GM23338 (cell line): ENCODE measurements around the gene APH1B. TPM values are rescaled to one million over a fixed set of nuclear protein-coding genes. Genes with fewer than 3 reads are reported as not detected.

ENCODE experiments used
- ATAC-seq: fragments of 200-7000 bp; cut with Tn5 transposase; 3 replicates; pipeline ENCODE4 v1.9.1; 2020
- DNase-seq: peaks from one replicate; pipeline ENCODE4 v3.0.0-alpha.2; 2015; ENCODE audit warnings: low spot score
- H2AFZ ChIP-seq: fragments of 200-600 bp; sonication (generic); 2 replicates; pipeline ENCODE4 v1.8.0; 2016; ENCODE audit warnings: antibody characterized with exemption, mild to moderate bottlenecking, moderate library complexity
- H3F3A ChIP-seq: fragments of 200-600 bp; sonication (generic); replicated peaks from 2 replicates; pipeline ENCODE4 v1.8.0; 2017; ENCODE audit warnings: antibody characterized with exemption, mixed run types, low read depth
- H3K27ac ChIP-seq: fragments of 200-600 bp; sonication (generic); 2 replicates; pipeline ENCODE4 v1.6.1; 2016; ENCODE audit warnings: low read depth
- H3K27me3 ChIP-seq: fragments of 200-600 bp; sonication (generic); 2 replicates; pipeline ENCODE4 v1.8.0; 2016; ENCODE audit warnings: mild to moderate bottlenecking, mixed run types, moderate library complexity; ENCODE audit not compliant: insufficient read depth
- H3K36me3 ChIP-seq: fragments of 200-600 bp; sonication (generic); 2 replicates; pipeline ENCODE4 v1.8.0; 2016; ENCODE audit warnings: mild to moderate bottlenecking; ENCODE audit not compliant: insufficient read depth
- H3K4me1 ChIP-seq: fragments of 200-600 bp; sonication (generic); 2 replicates; pipeline ENCODE4 v1.8.0; 2016; ENCODE audit warnings: mild to moderate bottlenecking, moderate library complexity; ENCODE audit not compliant: insufficient read depth
- H3K4me2 ChIP-seq: fragments of 200-600 bp; sonication (generic); 2 replicates; pipeline ENCODE4 v1.7.1; 2017; ENCODE audit warnings: mixed run types
- H3K4me3 ChIP-seq: fragments of 200-600 bp; sonication (generic); 2 replicates; pipeline ENCODE4 v1.6.1; 2016; ENCODE audit warnings: mixed run types
- H3K79me2 ChIP-seq: fragments of 200-600 bp; sonication (generic); replicated peaks from 2 replicates; pipeline ENCODE4 v1.8.0; 2017; ENCODE audit warnings: mild to moderate bottlenecking; ENCODE audit not compliant: insufficient read depth
- H3K9me2 ChIP-seq: fragments of 200-600 bp; sonication (generic); 2 replicates; pipeline ENCODE4 v1.8.0; 2017; ENCODE audit not compliant: insufficient read depth
- H4K20me1 ChIP-seq: fragments of 200-600 bp; sonication (generic); replicated peaks from 2 replicates; pipeline ENCODE4 v1.8.0; 2017; ENCODE audit warnings: mild to moderate bottlenecking; ENCODE audit not compliant: insufficient read depth
- H3K27ac Mint-ChIP-seq: 2 replicates; pipeline ENCODE4 v1.8.0; 2020; ENCODE audit warnings: inconsistent platforms, mild to moderate bottlenecking, moderate library complexity, mixed read lengths
- H3K27me3 Mint-ChIP-seq: 3 replicates; pipeline ENCODE4 v1.8.0; 2022; ENCODE audit warnings: low read depth, mild to moderate bottlenecking, moderate library complexity, mixed read lengths, inconsistent platforms; ENCODE audit not compliant: insufficient read depth, poor library complexity
- H3K36me3 Mint-ChIP-seq: 3 replicates; pipeline ENCODE4 v1.8.0; 2021; ENCODE audit warnings: low read depth, mild to moderate bottlenecking, inconsistent platforms, moderate library complexity, mixed read lengths
- H3K4me1 Mint-ChIP-seq: 3 replicates; pipeline ENCODE4 v1.8.0; 2020; ENCODE audit warnings: mild to moderate bottlenecking, inconsistent platforms, mixed read lengths
- H3K4me3 Mint-ChIP-seq: 3 replicates; pipeline ENCODE4 v1.8.0; 2021; ENCODE audit warnings: moderate library complexity, mild to moderate bottlenecking, inconsistent platforms, mixed read lengths
- H3K9me3 Mint-ChIP-seq: 3 replicates; pipeline ENCODE4 v1.8.0; 2020; ENCODE audit warnings: moderate library complexity, mild to moderate bottlenecking, inconsistent platforms, mixed read lengths
- EZH2phosphoT487 ChIP-seq: fragments of 200-600 bp; sonication (generic); IDR thresholded peaks from one replicate; pipeline ENCODE4 v1.8.1; 2018; ENCODE audit warnings: antibody characterized with exemption; ENCODE audit not compliant: unreplicated experiment
- NANOG ChIP-seq: IDR thresholded peaks from 2 replicates; pipeline ENCODE4 v1.6.1; 2016; ENCODE audit warnings: antibody characterized with exemption, borderline replicate concordance
- POLR2AphosphoS5 ChIP-seq: IDR thresholded peaks from 2 replicates; pipeline ENCODE4 v1.6.1; 2016; ENCODE audit warnings: antibody characterized with exemption, low read depth
- REST ChIP-seq: IDR thresholded peaks from one replicate; pipeline ENCODE4 v1.6.1; 2018; ENCODE audit warnings: antibody characterized with exemption; ENCODE audit not compliant: unreplicated experiment
- STAT1 ChIP-seq: IDR thresholded peaks from one replicate; pipeline ENCODE4 v1.6.1; 2016; ENCODE audit warnings: antibody characterized with exemption; ENCODE audit not compliant: unreplicated experiment
- ZNF114 ChIP-seq: fragments of 250-450 bp; sonication (Bioruptor Pico); IDR thresholded peaks from 2 replicates; pipeline ENCODE4 v1.5.0; 2020; ENCODE audit warnings: mild to moderate bottlenecking, moderate library complexity
- ZNF331 ChIP-seq: fragments of 250-450 bp; sonication (Bioruptor Pico); IDR thresholded peaks from 2 replicates; pipeline ENCODE4 v1.5.0; 2020; ENCODE audit warnings: low read depth, mild to moderate bottlenecking, moderate library complexity
- ZNF462 ChIP-seq: fragments of 250-450 bp; sonication (Bioruptor Pico); IDR thresholded peaks from 2 replicates; pipeline ENCODE4 v1.5.0; 2020; ENCODE audit warnings: mild to moderate bottlenecking, moderate library complexity
- polyA plus RNA-seq: library from polyadenylated mRNA; unstranded; fragments of >200 nt; fragmentation: Nextera tagmentation; extraction: Ambion mirVana; gene quantifications from 2 replicates; pipeline ENCODE4 v1.2.1, GENCODE V29; 2016
- total RNA-seq: library from RNA; depleted of rRNA; stranded (reverse); fragments of >200 nt; shearing (Covaris generic); gene quantifications from 2 replicates; pipeline ENCODE4 v1.2.3, GENCODE V29; 2014
- TF ChIP-seq, protein P1 (sequence below), 2 experiments: fragments of 200-600 bp in 1 of 2; sonication (generic) in 1 of 2; conservative IDR thresholded peaks; 2 replicates each; pipeline versions ENCODE4 v1.5.1 to v1.6.1; 2016 to 2017; ENCODE audit warnings: antibody characterized with exemption in 2 of 2, low read depth in 2 of 2, mild to moderate bottlenecking in 2 of 2, moderate library complexity in 1 of 2
- TF ChIP-seq, protein P2 (sequence below): IDR thresholded peaks from 2 replicates; pipeline ENCODE4 v1.6.1; 2016; ENCODE audit warnings: antibody characterized with exemption

The APH1B gene
- total and polyA plus RNA-seq, 2 experiments from 2014 or later = 14.3 to 24.4 TPM

GRCh38 chr15:63243776-63244175, 33.6 kb upstream of the APH1B start (continued):
- TF ChIP-seq, protein P1, sequence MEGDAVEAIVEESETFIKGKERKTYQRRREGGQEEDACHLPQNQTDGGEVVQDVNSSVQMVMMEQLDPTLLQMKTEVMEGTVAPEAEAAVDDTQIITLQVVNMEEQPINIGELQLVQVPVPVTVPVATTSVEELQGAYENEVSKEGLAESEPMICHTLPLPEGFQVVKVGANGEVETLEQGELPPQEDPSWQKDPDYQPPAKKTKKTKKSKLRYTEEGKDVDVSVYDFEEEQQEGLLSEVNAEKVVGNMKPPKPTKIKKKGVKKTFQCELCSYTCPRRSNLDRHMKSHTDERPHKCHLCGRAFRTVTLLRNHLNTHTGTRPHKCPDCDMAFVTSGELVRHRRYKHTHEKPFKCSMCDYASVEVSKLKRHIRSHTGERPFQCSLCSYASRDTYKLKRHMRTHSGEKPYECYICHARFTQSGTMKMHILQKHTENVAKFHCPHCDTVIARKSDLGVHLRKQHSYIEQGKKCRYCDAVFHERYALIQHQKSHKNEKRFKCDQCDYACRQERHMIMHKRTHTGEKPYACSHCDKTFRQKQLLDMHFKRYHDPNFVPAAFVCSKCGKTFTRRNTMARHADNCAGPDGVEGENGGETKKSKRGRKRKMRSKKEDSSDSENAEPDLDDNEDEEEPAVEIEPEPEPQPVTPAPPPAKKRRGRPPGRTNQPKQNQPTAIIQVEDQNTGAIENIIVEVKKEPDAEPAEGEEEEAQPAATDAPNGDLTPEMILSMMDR (conservative IDR thresholded peaks at IDR 0.05; ENCODE audit: low read depth in 2 of 2) = no peak
- no peak for TF ChIP-seq EZH2phosphoT487
- TF ChIP-seq REST = no peak
- no peak for TF ChIP-seq ZNF331 (CRISPR knock-in tag)
- no peak for TF ChIP-seq POLR2AphosphoS5
- TF ChIP-seq STAT1 = no peak
- no peak for TF ChIP-seq NANOG
- no peak for TF ChIP-seq ZNF114 (CRISPR knock-in tag)

DNA sequence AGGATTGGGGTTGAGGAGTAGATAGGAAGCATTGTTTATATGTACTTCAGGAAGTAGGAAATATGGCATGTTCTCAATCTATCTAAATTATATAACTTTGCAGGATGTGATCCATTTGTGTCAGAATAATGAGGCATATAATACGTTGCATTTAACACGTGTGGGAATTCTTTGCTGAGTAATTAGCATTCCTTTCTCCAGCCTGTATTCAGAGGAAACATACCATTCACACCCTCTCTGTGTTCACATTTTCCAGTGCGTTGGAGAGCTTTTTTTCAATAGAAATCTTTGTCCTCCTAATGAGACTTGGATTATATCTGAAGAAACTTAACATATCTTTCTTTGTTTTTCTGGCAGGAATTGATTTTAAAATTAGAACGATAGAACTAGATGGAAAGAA, 33.0 kb upstream of the APH1B start:
- Histone ChIP-seq H3K4me3 (no peak overlapping the region), H3K4me2 (no peak overlapping the region), H4K20me1 (0 out of 2 replicates have a peak, but pooled peaks cover 5% of the 10 kb centered on the region), H3K36me3 (no peaks in the 10 kb centered on the region; the same call in 1 of the 2 replicates), H3K79me2 (peaks cover 16% of the 10 kb centered on the region), H3K27ac (no peak overlapping the region), H3K4me1 (no peaks in the 10 kb centered on the region), H3F3A (no peaks in the 10 kb centered on the region), H3K9me2 (no peaks in the 10 kb centered on the region), H3K27me3 (no peaks in the 10 kb centered on the region), H2AFZ (no peak overlapping the region)
- no peaks in the 10 kb centered on the region for H3K4me1 Mint-ChIP-seq
- H3K4me3 Mint-ChIP-seq = no peak overlapping the region
- H3K9me3 Mint-ChIP-seq = peaks cover 21% of the 10 kb centered on the region
- DNase-seq (no peak), ATAC-seq (no peak)
- peaks cover 40% of the 10 kb centered on the region for H3K36me3 Mint-ChIP-seq
- peaks cover 4% of the 10 kb centered on the region for H3K27me3 Mint-ChIP-seq
- H3K27ac Mint-ChIP-seq = no peak overlapping the region
- TF ChIP-seq ZNF114 (CRISPR knock-in tag) (no peak), ZNF331 (CRISPR knock-in tag) (no peak), NANOG (no peak), STAT1 (no peak), ZNF462 (CRISPR knock-in tag) (no peak)
- TF ChIP-seq, protein P2, sequence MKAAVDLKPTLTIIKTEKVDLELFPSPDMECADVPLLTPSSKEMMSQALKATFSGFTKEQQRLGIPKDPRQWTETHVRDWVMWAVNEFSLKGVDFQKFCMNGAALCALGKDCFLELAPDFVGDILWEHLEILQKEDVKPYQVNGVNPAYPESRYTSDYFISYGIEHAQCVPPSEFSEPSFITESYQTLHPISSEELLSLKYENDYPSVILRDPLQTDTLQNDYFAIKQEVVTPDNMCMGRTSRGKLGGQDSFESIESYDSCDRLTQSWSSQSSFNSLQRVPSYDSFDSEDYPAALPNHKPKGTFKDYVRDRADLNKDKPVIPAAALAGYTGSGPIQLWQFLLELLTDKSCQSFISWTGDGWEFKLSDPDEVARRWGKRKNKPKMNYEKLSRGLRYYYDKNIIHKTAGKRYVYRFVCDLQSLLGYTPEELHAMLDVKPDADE = no peak
